HG02885 (cell line): ENCODE measurements around the gene ATP5PD.
"Not testable (repeated sequence)": the region's sequence is repeated elsewhere in the genome, so short reads cannot be mapped to it uniquely, and the experiment has no call there.

Experiments
- ATAC-seq: cut with Tn5 transposase; IDR thresholded peaks from one replicate; pipeline ENCODE4 v1.9.1; 2021; ENCODE audit warnings: mild to moderate bottlenecking; ENCODE audit not compliant: unreplicated experiment, poor library complexity

ATP5PD gene

DNA sequence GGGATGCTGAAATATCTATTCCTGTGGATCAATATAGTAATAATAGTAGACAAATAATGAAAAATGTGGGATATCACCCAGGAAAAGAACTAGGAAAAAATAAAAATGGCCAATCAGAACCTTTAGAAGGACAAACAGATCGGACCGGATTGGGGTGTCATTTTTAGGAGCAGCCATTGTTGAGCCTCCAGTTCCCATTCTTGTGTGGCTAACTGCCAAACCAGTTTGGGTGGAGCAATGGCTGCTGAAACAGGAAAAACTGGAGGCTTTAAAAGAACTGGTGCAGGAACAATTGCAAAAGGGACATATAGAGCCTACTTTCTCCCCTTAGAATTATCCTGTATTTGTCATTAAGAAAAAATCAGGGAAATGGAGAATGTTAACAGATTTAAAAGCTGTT lies 20.1 kb downstream of the ATP5PD start:
- not testable (repeated sequence) for ATAC-seq

DNA sequence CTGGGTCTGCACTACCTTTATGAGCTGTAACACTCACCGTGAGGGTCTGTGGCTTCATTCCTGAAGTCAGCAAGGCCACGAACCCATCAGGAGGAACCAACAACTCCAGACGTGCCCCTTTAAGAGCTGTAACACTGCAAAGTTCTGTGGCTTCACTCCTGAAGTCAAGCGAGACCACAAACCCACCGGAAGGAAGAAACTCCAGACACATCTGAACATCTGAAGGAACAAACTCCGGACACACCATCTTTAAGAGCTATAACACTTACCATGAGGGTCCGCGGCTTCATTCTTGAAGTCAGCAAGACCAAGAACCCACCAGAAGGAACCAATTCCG lies 21.4 kb downstream of the ATP5PD start:
- not testable (repeated sequence) for ATAC-seq

DNA sequence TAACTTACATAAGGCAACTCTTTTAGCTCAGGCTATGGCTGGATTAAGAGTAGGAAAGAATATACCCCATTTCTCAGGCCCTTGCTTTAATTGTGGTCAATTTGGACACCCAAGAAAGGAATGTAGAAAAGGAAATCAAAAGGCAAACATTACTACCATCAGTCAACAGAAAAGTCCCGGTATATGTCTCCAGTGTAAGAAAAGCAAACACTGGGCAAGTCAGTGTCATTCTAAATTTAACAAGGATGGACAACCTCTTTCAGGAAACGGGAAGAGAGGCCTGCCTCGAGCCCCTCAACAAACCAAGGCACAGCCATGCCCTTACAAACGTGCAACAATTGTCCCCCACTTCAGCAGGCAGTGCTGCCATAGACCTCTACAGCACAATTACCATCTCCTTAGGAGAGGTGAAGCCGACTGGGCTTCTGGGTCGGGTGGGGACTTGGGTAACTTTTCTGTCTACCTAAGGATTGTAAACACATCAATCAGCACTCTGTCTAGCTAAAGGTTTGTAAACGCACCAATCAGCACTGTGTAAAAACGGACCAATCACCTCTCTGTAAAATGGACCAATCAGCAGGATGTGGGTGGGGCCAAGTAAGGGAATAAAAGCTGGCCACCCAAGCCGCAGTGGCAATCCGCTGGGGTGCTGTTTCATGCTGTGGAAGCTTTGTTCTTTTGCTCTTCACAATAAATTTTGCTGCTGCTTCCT lies 21.9 kb downstream of the ATP5PD start:
- ATAC-seq, result no peak

DNA sequence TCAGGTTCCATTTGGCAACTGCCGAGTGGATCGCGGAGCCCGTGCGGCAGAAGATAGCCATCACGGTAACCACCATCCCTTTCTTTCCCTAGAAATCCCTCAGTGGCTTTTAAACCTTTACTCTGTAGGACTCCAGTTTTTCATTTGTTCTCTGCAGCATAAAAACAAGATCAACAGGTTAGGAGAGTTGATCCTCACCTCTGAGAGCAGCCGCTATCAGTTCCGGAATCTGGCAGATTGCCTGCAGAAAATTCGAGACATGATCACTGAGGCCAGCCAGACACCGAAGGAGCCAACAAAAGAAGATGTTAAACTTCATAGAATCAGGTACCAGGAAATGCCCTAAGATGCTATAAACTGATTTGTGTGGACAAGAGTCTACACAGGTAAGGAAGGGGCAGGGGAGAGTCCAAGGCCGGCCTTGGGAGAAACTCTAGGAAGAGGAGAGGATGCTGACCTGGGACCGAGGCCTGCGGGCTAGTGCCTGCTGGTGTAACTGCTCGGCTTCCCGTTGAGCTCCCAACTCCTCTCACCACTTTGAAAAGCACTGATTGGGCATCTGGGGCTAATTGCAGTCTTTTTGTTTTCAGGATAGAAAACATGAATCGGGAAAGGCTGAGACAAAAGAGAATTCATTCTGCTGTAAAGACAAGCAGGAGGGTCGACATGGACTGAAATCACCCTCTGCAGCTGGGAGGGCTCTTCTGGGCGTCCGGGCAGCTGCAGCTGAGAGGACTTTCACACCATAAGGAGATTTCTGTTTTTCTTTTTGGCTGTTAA lies 26.2 kb downstream of the ATP5PD start:
- ATAC-seq, result no peak

DNA sequence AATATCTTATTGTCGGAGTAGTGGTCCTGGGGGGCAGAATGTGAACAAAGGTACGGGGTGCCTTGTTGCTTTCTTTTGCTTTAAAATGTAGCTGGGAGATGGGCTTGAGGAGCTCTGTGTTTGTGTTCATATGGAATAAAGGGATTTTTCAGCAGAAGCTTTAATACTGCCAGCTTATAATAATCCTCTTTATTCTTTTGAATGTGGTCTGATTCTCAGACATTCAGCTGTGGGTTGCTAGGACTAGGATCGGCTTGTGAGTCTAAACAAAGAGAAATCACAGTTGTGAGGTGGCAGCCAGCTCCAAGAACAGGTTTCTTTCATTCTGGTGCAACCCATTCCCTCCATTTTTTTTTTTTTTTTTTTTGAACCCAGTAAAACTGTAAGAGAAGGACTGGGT lies 27.1 kb downstream of the ATP5PD start:
- no peak for ATAC-seq

DNA sequence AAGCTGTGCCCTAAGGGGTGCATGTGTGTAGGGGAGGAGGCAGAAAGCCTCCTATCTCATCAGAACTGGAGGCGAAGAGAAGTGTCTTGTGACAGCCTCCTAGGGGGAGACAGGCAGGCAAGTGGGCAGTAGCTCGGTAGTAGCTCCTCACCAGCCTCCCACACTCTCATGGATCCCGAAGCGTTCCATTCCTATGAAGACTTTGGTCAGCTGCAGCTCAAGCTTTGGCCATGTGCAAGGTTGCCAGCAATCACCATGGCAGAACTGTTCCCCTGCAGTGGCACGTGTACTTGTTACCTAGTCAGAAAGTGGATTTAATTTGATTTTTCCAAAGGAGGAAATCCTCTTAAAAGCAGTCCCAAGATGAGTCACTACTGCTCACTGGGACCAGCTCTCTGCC lies 27.6 kb downstream of the ATP5PD start:
- no peak for ATAC-seq

DNA sequence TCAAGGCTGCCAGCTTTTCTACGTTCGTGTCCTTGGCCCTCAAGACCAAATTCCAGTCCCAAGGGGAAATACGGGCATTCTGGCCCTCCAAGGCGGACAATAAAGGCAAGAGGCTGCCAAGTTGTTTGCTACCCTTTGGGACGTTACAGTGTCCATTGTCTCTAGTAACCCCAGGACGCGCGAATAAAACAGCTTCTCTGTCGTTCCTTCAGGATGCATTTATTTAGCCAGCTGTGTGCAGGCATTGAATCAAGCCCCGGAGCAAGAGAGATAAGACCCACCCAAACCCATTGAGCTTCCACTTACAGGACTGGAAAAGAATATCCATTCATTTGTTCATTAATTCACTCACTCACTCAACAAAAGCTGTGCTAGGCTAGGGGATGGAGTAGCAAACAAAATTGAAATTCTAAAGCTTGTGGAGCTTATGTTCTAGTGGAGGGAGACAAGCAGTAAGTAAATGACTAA lies 33.6 kb downstream of the ATP5PD start:
- ATAC-seq, result no peak

DNA sequence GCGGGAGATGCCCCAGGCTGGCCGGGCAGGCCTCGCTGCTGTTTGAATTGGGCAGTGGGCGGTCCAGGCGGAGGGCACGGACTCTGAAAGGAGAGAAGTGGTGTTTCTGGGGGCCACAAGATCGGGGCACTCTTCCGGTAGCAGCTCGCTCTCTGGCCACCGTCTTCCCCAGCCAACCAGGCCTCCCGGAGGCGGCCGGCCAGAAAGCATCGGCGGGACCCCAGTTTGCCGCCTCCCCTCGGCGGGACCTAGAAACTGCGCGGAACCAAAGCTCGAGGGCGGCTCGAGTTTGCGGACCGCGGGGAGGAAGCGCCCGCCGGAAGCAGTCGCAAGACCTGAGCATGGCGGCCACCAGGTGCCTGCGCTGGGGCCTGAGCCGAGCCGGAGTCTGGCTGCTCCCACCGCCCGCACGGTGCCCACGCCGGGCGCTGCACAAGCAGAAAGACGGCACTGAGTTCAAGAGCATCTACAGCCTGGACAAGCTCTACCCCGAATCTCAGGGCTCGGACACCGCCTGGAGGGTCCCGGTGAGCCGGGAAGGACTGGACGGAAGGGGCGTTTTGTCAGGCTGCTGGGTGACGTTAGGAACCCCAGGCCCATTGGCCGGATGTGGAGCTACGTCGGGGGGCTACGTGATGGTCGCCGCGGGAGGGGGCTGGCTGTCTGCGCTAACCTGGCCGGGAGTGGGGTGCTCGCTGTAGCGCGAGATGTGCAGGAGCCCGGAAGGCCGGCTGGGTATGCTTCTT lies 34.2 kb downstream of the ATP5PD start, which contains the start of gene MRPL58:
MRPL58 (plus strand) TSS at position 325 of the 746 bp plus-strand sequence; CDS start at position 342, 17 bp downstream.
- ATAC-seq, result peak; percentile 88

DNA sequence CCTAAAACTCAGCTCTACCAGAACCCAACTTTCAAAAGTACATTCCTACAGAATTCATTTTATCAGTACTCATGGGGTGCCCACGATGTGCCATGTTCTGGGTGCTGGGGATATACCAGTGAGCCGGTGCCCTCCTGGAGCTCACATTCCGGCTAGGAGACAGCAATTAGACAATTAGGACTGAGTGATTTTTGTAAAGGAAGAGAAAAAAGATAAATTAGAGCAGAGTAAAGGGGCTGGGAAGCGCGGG lies 34.7 kb downstream of the ATP5PD start:
- no peak for ATAC-seq

DNA sequence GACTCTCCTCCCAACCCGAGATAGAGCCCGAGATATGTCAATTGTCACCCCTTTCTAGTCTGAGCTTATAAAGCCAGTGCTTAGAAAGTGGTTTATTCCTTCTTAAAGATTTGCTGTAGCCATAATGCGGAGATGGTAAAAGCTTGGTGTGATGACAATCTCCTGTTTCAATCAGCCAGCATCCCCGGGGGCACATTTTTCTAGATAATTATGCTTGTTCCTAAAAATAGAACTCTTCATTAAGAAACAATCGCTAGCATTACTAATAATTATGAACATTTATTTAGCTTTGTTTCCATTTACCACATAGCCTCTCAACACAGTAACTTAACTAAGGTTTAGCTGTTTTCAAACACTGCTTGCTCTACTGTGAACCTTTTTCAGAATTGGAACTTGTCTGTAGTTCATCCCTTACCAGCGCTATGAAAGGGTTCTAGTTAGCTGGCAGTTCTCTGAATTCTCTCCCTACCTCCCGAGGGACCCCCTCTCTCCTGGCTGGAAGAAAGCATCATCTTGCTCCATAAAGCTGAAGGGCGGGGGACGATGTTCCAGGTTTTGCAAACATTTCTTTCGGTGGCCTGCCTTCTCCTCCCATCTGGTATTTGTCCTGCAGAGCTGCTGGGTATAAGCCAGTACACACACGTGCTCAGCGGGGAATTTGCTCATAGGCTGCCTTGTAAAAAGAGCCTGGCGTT lies 35.2 kb downstream of the ATP5PD start:
- no peak for ATAC-seq

DNA sequence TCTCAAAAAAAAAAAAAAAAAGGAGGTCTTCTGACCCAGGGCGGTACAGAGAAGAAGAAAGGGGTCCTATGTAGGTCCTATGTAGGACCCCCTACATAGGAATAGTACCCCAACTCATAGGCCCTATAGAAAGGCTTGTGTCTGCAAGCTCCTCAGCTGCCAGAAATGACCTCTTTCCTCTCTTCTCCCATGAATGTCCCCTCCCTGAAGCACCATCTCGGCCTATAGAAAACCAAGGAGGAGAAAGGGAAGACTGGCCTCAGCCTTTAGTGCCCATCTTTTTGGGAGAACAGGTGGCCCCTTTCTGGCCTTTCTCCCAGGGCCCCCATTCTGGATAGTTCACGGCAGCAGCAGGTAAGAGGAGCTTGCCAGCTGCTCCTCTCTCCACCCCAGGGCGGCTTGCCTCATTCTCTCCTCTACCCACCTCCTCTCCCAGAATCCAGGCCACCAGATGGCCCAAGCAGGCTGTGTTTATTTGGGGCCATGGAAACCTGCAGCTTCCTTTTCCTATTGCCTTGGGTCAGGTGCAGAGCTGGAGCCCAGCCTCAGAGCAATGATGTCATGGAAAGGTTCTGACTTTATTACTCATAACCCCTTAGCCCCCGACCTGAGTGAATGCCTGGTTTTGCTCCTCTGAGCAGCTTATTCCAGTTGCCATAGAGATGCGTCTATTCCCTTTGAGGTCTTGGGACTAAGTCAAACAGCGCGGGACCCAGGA lies 35.9 kb downstream of the ATP5PD start:
- no peak for ATAC-seq

DNA sequence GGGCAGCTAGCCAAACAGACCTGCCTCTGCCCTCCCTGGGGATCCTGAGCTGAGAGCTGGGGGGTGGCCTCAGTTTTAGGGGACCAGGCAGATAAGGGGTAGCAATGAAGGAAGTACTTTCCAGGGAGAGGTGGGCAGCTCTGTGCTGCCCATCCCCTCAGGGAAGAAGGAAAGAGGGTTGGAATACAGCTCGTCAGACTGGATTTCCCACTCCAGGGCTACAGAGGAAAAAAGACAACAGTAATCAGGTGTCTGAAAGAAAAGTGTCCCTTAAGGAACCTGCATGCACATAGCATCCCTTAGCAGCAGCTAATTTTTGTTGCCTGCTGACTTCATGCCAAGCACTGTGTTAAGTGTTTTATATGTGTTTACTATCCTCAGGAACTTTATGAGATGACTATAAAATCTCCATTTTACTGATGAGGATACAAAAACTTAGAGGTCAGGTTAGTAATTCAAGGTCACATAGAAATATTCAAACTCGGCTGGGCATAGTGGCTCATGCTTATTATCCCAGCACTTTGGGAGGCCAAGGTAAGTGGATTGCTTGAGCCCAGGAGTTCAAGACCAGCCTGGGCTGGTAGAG lies 37.5 kb downstream of the ATP5PD start:
- ATAC-seq, result no peak

DNA sequence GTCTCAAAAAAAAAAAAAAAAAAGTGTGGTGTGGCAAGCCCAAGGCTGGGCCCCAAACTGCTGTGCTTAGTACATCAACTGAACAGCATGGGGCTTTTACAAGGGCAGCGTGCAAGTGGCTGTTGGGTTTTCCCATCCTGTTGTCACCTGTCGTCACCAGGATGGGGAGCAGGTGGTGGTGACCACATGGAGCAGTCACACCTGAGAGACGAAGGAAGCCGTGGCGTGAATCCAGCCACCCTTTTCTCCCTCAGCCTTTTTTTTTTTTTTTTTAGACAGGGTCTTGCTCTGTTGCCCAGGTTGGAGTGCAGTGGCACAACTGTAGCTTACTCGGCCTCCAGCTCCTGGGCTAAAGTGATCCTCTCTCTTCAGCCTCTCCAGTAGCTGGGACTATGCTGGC lies 38.4 kb downstream of the ATP5PD start:
- ATAC-seq, result no peak

DNA sequence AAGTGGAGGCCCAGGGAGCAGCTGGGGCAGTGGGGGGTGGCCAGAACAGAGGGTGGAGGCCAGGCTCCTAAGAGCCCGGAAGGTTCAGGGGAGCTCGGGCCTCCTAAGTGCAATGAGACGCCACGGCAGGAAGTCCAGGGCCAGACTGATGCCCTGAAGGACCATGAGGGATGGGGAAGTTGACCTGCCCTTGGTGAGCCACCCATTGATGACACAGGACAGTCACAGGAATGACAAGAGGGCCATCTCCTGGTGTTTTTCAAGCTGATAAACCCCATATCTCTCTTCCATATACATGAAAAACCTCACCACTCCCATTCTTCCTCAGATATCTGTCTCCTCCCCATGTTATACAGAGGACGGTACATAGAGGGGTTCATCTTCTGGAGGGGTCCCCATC lies 40.1 kb downstream of the ATP5PD start:
- no peak for ATAC-seq

DNA sequence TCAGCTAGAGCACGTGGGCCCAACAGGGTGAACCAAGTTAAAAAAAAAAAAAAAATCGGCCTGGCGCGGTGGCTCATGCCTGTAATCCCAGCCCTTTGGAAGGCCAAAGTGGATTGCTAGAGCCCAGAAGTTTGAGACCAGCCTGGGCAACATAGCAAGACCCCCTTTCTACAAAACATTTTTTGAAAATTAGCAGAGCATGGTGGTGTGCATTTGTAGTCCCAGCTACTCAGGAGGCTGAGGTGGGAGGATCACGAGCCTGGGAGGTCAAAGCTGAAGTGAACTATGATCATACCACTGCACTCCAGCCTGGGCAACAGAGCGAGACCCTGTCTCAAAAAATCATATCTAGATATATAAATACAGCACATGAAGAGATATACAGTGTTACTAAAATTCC lies 40.7 kb downstream of the ATP5PD start:
- ATAC-seq, result not testable (repeated sequence)

DNA sequence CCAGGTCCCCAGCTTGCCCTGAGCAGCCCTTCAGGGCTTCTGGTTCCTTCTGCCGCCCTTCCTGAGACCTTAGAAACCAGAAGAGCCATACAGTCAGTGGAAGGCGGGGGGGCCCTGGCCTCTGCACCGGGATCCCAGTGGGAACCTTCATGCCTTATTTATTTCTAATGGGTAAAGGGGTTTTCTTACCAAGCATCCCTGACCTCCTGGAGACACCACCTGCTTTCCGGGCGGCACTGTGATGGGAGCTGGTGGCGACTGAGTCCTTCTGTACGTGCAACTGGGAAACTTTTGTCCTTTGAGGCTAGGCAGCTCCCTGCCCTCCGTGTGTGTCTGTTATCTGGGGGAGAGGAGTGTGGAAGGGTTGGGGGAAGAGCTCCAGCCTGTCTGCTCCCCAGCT lies 41.5 kb downstream of the ATP5PD start:
- no peak for ATAC-seq

DNA sequence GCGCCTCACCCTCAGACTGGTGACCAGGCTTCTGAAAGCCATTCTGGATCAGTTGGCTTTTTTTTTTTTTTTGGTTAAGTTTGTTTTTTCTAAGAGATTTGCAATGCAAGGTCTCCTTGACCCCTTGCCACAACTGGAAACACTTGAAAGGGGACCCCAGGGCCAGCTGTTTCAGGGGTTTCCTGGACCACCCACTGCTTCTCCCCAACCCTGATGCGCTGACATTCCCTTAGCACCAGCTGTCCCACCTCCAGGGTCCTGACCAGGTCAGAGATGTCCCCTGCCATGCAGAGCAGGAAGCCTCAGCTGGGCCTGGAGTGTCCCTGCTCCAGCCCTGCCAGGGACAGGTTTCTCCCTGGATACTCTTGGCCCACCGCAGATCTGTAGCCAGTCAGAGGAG lies 42.4 kb downstream of the ATP5PD start:
- no peak for ATAC-seq

DNA sequence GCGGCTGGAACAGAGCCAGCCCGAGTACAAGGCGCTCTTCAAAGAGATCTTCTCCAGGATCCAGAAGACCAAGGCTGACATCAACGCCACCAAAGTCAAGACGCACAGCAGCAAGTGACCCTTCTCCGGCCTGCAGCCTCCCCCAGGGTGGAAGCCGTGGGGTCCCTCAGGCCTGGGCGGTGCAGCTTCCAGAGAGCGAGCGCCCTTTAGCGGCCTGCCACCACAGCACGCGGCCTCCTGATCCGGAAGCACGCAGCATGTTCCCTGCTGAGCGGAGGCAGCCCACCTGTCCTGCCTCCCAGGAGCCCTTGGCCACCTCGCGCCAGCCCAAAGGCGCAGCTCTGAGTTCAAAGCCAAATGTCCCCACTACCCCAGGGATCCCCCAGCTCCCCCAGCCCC lies 42.8 kb downstream of the ATP5PD start:
- ATAC-seq, result no peak

DNA sequence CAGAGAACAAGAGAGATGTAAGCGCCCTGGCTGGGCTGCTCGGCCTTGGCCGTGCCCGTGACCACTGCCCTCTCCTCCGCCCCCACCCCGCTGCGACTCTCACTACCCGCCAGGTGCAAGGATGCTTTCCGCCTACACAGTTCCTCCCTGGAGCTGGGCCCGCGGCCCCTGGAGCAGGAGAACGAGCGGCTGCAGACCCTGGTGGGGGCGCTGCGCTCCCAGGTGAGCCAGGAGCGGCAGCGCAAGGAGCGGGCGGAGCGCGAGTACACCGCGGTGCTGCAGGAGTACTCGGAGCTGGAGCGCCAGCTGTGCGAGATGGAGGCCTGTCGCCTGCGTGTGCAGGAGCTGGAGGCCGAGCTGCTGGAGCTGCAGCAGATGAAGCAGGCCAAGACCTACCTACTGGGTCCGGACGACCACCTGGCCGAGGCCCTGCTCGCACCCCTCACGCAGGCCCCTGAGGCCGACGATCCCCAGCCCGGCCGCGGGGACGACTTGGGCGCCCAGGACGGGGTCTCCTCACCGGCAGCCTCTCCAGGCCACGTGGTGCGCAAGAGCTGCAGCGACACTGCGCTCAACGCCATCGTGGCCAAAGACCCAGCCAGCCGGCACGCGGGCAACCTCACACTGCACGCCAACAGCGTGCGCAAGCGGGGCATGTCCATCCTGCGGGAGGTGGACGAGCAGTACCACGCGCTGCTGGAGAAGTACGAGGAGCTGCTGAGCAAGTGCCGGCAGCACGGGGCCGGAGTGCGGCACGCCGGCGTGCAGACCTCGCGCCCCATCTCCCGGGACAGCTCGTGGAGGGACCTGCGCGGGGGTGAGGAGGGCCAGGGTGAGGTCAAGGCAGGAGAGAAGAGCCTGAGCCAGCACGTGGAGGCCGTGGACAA lies 43.5 kb downstream of the ATP5PD start:
- ATAC-seq, result no peak
